HL-60 (cell line): ENCODE results near the gene WDR35.
A peak's percentile ranks its signal among the peaks of the same experiment; 100 is the strongest.

ENCODE experiments used
- DNase-seq, 2 experiments: peaks; one replicate each; pipeline ENCODE4 v3.0.0-alpha.2; 2010 to 2020; ENCODE audit warnings: low read depth in 1 of 2, low spot score in 1 of 2
- H3K27ac ChIP-seq: fragments of 250-450 bp; sonication (Bioruptor Pico); replicated peaks from 2 replicates; pipeline ENCODE4 v1.5.1; 2020; ENCODE audit warnings: mild to moderate bottlenecking, moderate library complexity
- H3K27me3 ChIP-seq: fragments of 250-450 bp; sonication (Bioruptor Pico); 2 replicates; pipeline ENCODE4 v1.5.1; 2021; ENCODE audit warnings: mild to moderate bottlenecking, moderate library complexity; ENCODE audit not compliant: insufficient read depth, poor library complexity, severe bottlenecking
- H3K4me3 ChIP-seq: replicated peaks from 2 replicates; pipeline ENCODE4 v1.5.1; 2011; ENCODE audit warnings: mild to moderate bottlenecking, control low read depth, low read length; ENCODE audit not compliant: insufficient read depth
- GABPA ChIP-seq: IDR thresholded peaks from 2 replicates; pipeline ENCODE4 v1.6.1; 2012; ENCODE audit warnings: low read depth
- POLR2AphosphoS5 ChIP-seq: IDR thresholded peaks from 2 replicates; pipeline ENCODE4 v1.6.1; 2012; ENCODE audit warnings: low read depth
- REST ChIP-seq: IDR thresholded peaks from 2 replicates; pipeline ENCODE4 v1.6.1; 2012; ENCODE audit warnings: low read depth; ENCODE audit not compliant: insufficient replicate concordance
- SPI1 ChIP-seq: IDR thresholded peaks from 2 replicates; pipeline ENCODE4 v1.6.1; 2012; ENCODE audit warnings: low read depth, mild to moderate bottlenecking, borderline replicate concordance
- TF ChIP-seq, protein P1 (sequence below): IDR thresholded peaks from one replicate; pipeline ENCODE4 v1.5.1; 2011; ENCODE audit warnings: low read length, control low read depth, inconsistent platforms; ENCODE audit not compliant: insufficient read depth

Gene WDR35

DNA sequence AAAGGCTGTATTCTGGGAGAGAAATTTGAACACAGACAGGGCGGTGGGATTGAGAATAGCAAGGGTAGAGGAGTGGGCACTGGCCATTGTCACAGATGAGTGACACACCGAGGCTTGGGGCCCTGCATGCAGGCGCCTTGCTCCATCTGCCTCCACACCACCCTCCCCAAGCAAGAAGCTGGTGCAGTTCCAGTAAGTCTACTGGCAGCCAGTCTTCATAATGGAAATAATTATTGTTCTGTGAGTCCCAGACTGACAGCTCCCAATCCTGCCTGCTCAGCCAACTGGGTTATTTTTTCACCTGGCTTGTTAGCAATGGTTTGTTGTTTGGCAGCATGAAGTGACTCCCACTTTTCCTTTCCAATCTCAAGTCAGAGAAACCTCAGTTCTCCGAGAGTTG is 101.1 kb downstream of the WDR35 start:
- DNase-seq = no peak
- H3K27me3 ChIP-seq = no peaks in the 10 kb centered on the region
- H3K27ac ChIP-seq = no peak overlapping the region
- H3K4me3 ChIP-seq = no peak overlapping the region
- TF ChIP-seq SPI1 (no peak), POLR2AphosphoS5 (no peak), REST (no peak), GABPA (no peak)
- TF ChIP-seq, protein P1, sequence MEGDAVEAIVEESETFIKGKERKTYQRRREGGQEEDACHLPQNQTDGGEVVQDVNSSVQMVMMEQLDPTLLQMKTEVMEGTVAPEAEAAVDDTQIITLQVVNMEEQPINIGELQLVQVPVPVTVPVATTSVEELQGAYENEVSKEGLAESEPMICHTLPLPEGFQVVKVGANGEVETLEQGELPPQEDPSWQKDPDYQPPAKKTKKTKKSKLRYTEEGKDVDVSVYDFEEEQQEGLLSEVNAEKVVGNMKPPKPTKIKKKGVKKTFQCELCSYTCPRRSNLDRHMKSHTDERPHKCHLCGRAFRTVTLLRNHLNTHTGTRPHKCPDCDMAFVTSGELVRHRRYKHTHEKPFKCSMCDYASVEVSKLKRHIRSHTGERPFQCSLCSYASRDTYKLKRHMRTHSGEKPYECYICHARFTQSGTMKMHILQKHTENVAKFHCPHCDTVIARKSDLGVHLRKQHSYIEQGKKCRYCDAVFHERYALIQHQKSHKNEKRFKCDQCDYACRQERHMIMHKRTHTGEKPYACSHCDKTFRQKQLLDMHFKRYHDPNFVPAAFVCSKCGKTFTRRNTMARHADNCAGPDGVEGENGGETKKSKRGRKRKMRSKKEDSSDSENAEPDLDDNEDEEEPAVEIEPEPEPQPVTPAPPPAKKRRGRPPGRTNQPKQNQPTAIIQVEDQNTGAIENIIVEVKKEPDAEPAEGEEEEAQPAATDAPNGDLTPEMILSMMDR = no peak

GRCh38 chr2:19887510-19887909 is 102.4 kb downstream of the WDR35 start:
- peak in 1 of 2 experiments; percentile 10 for DNase-seq
- TF ChIP-seq GABPA (no peak), REST (no peak), SPI1 (peak; percentile 23; the same call in 1 of the 2 replicates), POLR2AphosphoS5 (no peak)
- TF ChIP-seq, protein P1 = no peak
- Histone ChIP-seq H3K27me3 (no peaks in the 10 kb centered on the region), H3K27ac (no peak overlapping the region), H3K4me3 (no peak overlapping the region)

DNA sequence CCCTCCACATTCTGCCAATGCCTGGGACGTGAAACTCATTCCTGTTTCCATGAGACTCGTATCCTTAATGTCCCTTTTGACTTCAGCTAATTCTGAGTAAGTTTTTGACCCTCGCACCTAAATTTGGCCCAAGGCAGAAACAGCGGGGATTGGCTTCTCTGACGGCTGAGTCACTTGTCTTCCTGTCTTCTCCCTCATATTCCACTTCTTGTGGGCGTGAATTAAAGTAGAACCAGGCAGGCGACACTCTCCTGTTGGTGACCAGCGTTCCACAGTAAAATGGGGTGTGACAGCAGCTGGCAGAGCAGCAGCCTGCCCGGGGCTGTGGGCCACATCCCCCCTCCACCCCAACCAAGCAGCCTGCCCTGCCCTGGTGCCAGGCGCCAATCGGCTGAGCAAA is 103.6 kb downstream of the WDR35 start:
- Histone ChIP-seq H3K27me3 (no peaks in the 10 kb centered on the region), H3K27ac (no peak overlapping the region), H3K4me3 (no peak overlapping the region)
- TF ChIP-seq SPI1 = no peak
- TF ChIP-seq POLR2AphosphoS5 = no peak
- DNase-seq = no peak

DNA sequence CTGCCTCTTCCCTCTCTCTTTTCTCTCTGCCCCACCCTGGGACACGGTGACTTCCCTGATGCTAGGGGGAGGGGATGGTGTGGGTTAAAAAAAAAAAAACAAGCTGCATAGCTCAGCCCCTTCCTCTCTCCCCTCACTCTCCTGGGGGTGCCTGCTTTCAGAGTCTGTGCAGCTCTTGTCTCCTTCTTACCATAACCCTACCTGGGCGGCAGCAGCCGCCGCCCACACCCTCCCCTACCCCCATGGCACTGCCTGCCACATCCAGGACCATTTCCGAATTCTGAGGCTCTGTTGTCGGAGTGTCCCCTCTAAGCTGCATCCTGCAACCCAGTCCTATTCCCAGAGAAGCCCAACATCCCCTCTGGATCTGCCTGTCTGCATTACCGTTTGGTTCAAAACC is 104.1 kb downstream of the WDR35 start:
- DNase-seq = no peak
- TF ChIP-seq REST = no peak
- TF ChIP-seq POLR2AphosphoS5 = no peak
- TF ChIP-seq, protein P1 = no peak
- no peak for TF ChIP-seq SPI1
- TF ChIP-seq GABPA = no peak
- no peak overlapping the region for H3K4me3 ChIP-seq

More for the DNA sequence above, 104.1 kb downstream of the WDR35 start:
- H3K27ac ChIP-seq = no peak overlapping the region
- H3K27me3 ChIP-seq = no peaks in the 10 kb centered on the region
